ENCODE data around the gene TMEM214. TPM values are rescaled to one million over a fixed set of nuclear protein-coding genes. Genes with fewer than 3 reads are reported as not detected.

Gene TMEM214
- total RNA-seq, 1 donor from 2014 or later: 68.0 TPM

DNA sequence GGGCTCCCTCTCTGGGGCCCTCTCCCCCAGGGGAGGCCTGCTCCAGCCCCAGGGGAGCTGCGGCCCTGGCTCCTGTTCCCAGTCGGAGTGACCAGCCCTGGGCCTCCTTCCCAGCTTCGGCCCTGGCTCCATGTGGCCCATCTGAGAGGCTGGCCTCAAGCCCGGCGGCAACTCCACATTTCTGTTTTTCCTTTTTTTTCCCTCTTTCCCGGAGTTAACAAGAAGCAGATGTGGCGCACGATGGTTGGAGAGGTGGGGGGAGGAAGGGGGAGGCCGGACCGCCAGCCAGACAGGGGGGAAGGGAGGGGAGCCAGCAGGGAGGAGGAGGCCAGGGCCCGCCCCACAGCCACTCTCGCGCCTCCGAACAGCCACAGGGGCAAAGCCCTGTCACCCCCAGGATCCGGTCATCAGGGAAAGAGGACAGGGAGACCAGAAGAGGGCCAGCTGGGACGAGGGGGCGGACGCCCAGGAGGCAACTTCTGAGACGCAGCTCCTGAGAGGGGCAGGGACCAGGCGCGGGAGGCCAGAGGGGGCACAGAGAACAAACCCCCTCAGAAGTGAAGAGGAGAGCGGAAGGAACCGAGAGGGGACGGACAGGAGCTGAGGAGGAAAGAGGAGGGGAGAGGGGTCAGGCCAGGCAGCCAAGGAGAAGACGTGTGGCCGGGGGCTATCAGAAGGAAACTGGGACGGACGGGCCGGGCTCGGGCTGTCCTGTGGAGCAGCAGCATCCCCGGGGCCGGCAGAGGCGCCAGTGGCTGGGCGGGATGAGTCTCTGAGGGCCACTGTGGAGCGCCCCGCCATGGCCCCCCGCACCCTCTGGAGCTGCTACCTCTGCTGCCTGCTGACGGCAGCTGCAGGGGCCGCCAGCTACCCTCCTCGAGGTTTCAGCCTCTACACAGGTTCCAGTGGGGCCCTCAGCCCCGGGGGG lies 45.8 kb downstream of the TMEM214 start, which contains the start of gene EMILIN1:
Gene EMILIN1, plus strand, starts transcription at position 349 of the 928 bp plus-strand sequence. Its CDS starts 451 bp downstream, at position 800.
- DNase-seq (peak; percentile 78), ATAC-seq (peak; percentile 17)
- TF ChIP-seq, protein P1, sequence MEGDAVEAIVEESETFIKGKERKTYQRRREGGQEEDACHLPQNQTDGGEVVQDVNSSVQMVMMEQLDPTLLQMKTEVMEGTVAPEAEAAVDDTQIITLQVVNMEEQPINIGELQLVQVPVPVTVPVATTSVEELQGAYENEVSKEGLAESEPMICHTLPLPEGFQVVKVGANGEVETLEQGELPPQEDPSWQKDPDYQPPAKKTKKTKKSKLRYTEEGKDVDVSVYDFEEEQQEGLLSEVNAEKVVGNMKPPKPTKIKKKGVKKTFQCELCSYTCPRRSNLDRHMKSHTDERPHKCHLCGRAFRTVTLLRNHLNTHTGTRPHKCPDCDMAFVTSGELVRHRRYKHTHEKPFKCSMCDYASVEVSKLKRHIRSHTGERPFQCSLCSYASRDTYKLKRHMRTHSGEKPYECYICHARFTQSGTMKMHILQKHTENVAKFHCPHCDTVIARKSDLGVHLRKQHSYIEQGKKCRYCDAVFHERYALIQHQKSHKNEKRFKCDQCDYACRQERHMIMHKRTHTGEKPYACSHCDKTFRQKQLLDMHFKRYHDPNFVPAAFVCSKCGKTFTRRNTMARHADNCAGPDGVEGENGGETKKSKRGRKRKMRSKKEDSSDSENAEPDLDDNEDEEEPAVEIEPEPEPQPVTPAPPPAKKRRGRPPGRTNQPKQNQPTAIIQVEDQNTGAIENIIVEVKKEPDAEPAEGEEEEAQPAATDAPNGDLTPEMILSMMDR (IDR thresholded peaks at IDR 0.05): no peak
- intact Hi-C loops (cut with DNase I): no loop called here
- Histone ChIP-seq H3K9me3 (no peaks in the 10 kb centered on the region), H3K27me3 (no peaks in the 10 kb centered on the region), H3K27ac (peak within 1 kb of the TSS; percentile 84), H3K4me3 (peak within 1 kb of the TSS; percentile 59), H3K36me3 (no peaks in the 10 kb centered on the region), H3K4me1 (peaks cover 54% of the 10 kb centered on the region)

DNA sequence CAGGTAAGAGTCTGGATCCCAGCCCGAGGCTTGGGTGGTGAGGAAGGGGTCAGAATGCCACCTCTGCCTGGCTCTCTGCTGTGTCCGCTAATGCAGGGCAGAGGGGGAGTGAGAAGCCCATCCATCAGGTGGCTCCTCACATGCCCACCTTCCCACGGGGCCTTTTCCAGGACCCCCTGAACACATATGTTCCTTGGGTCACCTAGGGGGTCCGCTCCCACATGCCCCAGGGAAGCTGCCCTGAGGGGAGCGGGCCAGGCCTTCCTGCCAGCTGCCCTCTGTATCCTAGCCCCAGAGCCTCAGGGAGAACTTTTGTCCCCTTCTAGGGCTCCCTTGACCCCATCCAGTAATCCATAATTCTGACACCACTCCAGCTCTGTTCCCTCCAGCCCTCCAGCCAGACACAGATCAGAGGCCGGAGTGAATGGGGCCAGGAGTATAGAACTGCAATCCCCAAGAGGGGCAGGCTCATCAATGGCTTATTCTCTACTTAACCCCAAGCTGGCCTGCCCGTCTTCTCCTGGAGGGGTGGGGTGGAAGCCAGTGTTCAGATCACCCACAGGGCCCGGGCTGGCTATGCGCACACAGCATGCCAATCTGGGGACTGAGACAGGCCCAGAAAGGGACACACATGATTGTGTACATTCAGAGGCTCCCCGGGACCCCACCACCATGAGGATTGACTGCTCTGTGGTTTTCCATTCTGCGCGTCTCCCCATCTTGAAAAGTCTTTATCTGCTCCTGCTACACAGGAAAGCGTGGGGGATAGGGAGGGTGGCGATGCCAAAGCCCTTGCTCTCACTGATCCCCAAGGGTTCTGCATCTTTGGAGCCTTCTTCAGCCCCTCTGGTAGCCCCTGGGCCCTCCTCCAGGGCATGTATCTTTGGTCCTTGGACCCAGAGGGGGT lies 46.7 kb downstream of the TMEM214 start:
- DNase-seq: no peak
- peak overlapping the region; percentile 84 for H3K27ac ChIP-seq
- TF ChIP-seq, protein P1 (IDR thresholded peaks at IDR 0.05): no peak
- no peaks in the 10 kb centered on the region for H3K36me3 ChIP-seq
- H3K9me3 ChIP-seq: no peaks in the 10 kb centered on the region
- H3K4me1 ChIP-seq: peaks cover 49% of the 10 kb centered on the region
- intact Hi-C loops (cut with DNase I): loop anchor here (10.0 kb wide), 1 partner anchor 115 kb away; no protein-coding TSS in a partner anchor
- peak overlapping the region; percentile 59 for H3K4me3 ChIP-seq
- no peak for ATAC-seq
- H3K27me3 ChIP-seq: no peaks in the 10 kb centered on the region

DNA sequence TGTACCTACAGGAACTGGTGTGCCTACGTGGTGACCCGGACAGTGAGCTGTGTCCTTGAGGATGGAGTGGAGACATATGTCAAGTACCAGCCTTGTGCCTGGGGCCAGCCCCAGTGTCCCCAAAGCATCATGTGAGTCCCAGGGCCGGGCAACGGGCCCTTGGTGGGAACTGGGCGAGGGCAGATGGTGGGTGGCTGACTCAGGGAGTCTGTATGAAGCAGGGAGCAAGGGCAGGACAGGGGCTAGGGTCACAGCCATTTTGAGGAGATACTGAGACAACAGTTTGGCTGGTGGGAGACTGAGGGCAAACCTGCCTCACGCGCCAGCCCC lies 47.3 kb downstream of the TMEM214 start:
- Histone ChIP-seq H3K36me3 (no peaks in the 10 kb centered on the region), H3K4me3 (peak overlapping the region; percentile 59), H3K4me1 (peaks cover 44% of the 10 kb centered on the region), H3K27ac (peak overlapping the region; percentile 84), H3K27me3 (no peaks in the 10 kb centered on the region), H3K9me3 (no peaks in the 10 kb centered on the region)
- DNase-seq (no peak), ATAC-seq (no peak)
- intact Hi-C loops (cut with DNase I): loop anchor here (10.0 kb wide), 1 partner anchor 115 kb away; no protein-coding TSS in a partner anchor
- TF ChIP-seq, protein P1 (IDR thresholded peaks at IDR 0.05): no peak

DNA sequence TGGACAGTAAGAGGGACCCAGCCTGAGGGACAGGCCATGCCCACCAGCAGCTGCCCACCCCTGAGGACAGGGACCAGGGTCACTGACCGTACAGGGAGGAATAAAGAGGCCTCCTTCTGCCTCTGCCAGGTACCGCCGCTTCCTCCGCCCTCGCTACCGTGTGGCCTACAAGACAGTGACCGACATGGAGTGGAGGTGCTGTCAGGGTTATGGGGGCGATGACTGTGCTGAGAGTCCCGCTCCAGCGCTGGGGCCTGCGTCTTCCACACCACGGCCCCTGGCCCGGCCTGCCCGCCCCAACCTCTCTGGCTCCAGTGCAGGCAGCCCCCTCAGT lies 47.8 kb downstream of the TMEM214 start:
- H3K4me3 ChIP-seq: peak overlapping the region; percentile 59
- peaks cover 45% of the 10 kb centered on the region for H3K4me1 ChIP-seq
- TF ChIP-seq, protein P1 (IDR thresholded peaks at IDR 0.05): no peak
- intact Hi-C loops (cut with DNase I): loop anchor here (10.0 kb wide), 1 partner anchor 116 kb away; no protein-coding TSS in a partner anchor
- ATAC-seq (no peak), DNase-seq (no peak)
- H3K36me3 ChIP-seq: no peaks in the 10 kb centered on the region
- peak overlapping the region; percentile 85 for H3K27ac ChIP-seq
- no peaks in the 10 kb centered on the region for H3K27me3 ChIP-seq
- no peaks in the 10 kb centered on the region for H3K9me3 ChIP-seq

DNA sequence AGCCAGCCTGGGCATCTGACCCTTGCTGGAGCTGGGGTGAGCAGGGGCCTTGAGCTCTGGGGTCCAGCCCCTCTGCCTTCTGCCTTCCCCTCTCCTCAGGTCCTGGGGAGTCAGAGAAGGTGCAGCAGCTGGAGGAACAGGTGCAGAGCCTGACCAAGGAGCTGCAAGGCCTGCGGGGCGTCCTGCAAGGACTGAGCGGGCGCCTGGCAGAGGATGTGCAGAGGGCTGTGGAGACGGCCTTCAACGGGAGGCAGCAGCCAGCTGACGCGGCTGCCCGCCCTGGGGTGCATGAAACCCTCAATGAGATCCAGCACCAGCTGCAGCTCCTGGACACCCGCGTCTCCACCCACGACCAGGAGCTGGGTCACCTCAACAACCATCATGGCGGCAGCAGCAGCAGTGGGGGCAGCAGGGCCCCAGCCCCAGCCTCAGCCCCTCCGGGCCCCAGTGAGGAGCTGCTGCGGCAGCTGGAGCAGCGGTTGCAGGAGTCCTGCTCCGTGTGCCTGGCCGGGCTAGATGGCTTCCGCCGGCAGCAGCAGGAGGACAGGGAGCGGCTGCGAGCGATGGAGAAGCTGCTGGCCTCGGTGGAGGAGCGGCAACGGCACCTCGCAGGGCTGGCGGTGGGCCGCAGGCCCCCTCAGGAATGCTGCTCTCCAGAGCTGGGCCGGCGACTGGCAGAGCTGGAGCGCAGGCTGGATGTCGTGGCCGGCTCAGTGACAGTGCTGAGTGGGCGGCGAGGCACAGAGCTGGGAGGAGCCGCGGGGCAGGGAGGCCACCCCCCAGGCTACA lies 49.4 kb downstream of the TMEM214 start:
- DNase-seq (no peak), ATAC-seq (no peak)
- Histone ChIP-seq H3K4me3 (peak overlapping the region; percentile 59), H3K4me1 (peaks cover 38% of the 10 kb centered on the region), H3K27me3 (no peaks in the 10 kb centered on the region), H3K27ac (peak overlapping the region; percentile 85), H3K9me3 (no peaks in the 10 kb centered on the region), H3K36me3 (no peaks in the 10 kb centered on the region)
- TF ChIP-seq, protein P1 (IDR thresholded peaks at IDR 0.05): no peak
- intact Hi-C loops (cut with DNase I): loop anchor here (10.0 kb wide), 1 partner anchor 117 kb away; no protein-coding TSS in a partner anchor

Measured in upper lobe of right lung (tissue), 1 donor.